CD4-positive, alpha-beta T cell (primary cell): ENCODE results near the gene GOLGA1. TPM values are rescaled to one million over a fixed set of nuclear protein-coding genes. Genes with fewer than 3 reads are reported as not detected.
"Not testable (repeated sequence)": the region's sequence is repeated elsewhere in the genome, so short reads cannot be mapped to it uniquely, and the experiment has no call there.

Experiments used
- ATAC-seq: fragments of 200-7000 bp; cut with Tn5 transposase; one replicate; pipeline ENCODE4 v1.10.0; 2022; ENCODE audit warnings: mild to moderate bottlenecking; ENCODE audit not compliant: poor library complexity
- CTCF ChIA-PET: fragments of 350-600 bp; sonication (Branson Sonifier 250); formaldehyde crosslinking; loops from one replicate; lab custom pipeline; 2021; ENCODE audit warnings: antibody characterized with exemption, inconsistent platforms; lab: Charles Lee
- POLR2A ChIA-PET: fragments of 350-600 bp; sonication (Branson Sonifier 250); formaldehyde crosslinking; loops from one replicate; lab custom pipeline; 2021; ENCODE audit warnings: antibody characterized with exemption, inconsistent platforms; lab: Charles Lee
- DNase-seq, 14 experiments: peaks; one replicate each; pipeline ENCODE4 v3.0.0-alpha.2; 2013 to 2020; ENCODE audit warnings: mixed read lengths in 2 of 14
- H3K27ac ChIP-seq, 2 donors: one replicate each; pipeline versions ENCODE4 v1.5.1 to v1.7.0; 2013; ENCODE audit warnings: low read length in 2 of 2, low read depth in 1 of 2, mild to moderate bottlenecking in 1 of 2
- H3K27me3 ChIP-seq, 2 experiments: 1 replicate in 1 of 2; 2 replicates in 1 of 2; pipeline versions ENCODE4 v1.6.1 to v1.7.0; 2013; ENCODE audit warnings: low read length in 2 of 2, control low read depth in 1 of 2, mild to moderate bottlenecking in 1 of 2, moderate library complexity in 1 of 2; ENCODE audit not compliant: insufficient read depth in 2 of 2, control insufficient read depth in 1 of 2
- H3K36me3 ChIP-seq: one replicate; pipeline ENCODE4 v1.6.1; 2013; ENCODE audit warnings: low read length, control low read depth; ENCODE audit not compliant: insufficient read depth
- H3K4me1 ChIP-seq: one replicate; pipeline ENCODE4 v1.6.1; 2013; ENCODE audit warnings: low read length, control low read depth; ENCODE audit not compliant: insufficient read depth
- H3K4me3 ChIP-seq: one replicate; pipeline ENCODE4 v1.5.1; 2013; ENCODE audit warnings: mild to moderate bottlenecking, low read length, moderate library complexity
- H3K9me3 ChIP-seq, 2 experiments: 1 replicate in 1 of 2; 2 replicates in 1 of 2; pipeline versions ENCODE4 v1.6.1 to v1.7.0; 2013; ENCODE audit warnings: low read length in 2 of 2, mild to moderate bottlenecking in 2 of 2, control low read depth in 1 of 2, moderate library complexity in 1 of 2; ENCODE audit not compliant: control insufficient read depth in 1 of 2, insufficient read depth in 1 of 2
- H3K27ac Mint-ChIP-seq: one replicate; pipeline ENCODE4 v1.8.0; 2020; ENCODE audit warnings: mixed read lengths
- H3K27me3 Mint-ChIP-seq: one replicate; pipeline ENCODE4 v1.8.0; 2021; ENCODE audit warnings: mixed read lengths
- H3K36me3 Mint-ChIP-seq: one replicate; pipeline ENCODE4 v1.8.0; 2021; ENCODE audit warnings: low read depth, mixed read lengths
- H3K4me1 Mint-ChIP-seq: one replicate; pipeline ENCODE4 v1.8.0; 2021; ENCODE audit warnings: low read depth, mixed read lengths
- H3K4me3 Mint-ChIP-seq: one replicate; pipeline ENCODE4 v1.8.0; 2020; ENCODE audit warnings: mild to moderate bottlenecking, mixed read lengths
- H3K9me3 Mint-ChIP-seq: one replicate; pipeline ENCODE4 v1.8.0; 2020; ENCODE audit warnings: mixed read lengths
- intact Hi-C, 2 experiments: fragments of 100-400 bp; cut with DNase I in 1 of 2; cut with micrococcal nuclease in 1 of 2; formaldehyde crosslinking; loops; one replicate each; pipeline versions ENCODE4 v1.15.1 to v1.9.0; 2023 to 2025; cut with DNase I, micrococcal nuclease
- total RNA-seq, 174 experiments: library from RNA in 2 of 174; stranded (reverse) in 2 of 174; gene quantifications; one replicate each; pipeline ENCODE4 v1.2.3 and lab custom pipeline; 2021 to 2026
- TF ChIP-seq, protein P1 (sequence below): fragments of 200-600 bp; IDR thresholded peaks from one replicate; pipeline ENCODE4 v1.8.0; 2022; ENCODE audit warnings: antibody characterized with exemption, mild to moderate bottlenecking

Gene GOLGA1
- total RNA-seq, 2 experiments from 2014 or later, result 12.9 to 22.2 TPM

- Histone ChIP-seq H3K36me3 (peaks cover 4% of the 10 kb centered on the region), H3K27ac (no peak overlapping the region), H3K4me3 (peak overlapping the region; percentile 40), H3K27me3 (peaks cover 0 to 5% of the 10 kb centered on the region in 2 experiments), H3K4me1 (peaks cover 19% of the 10 kb centered on the region), H3K9me3 (no peaks in the 10 kb centered on the region)
- Mint-ChIP-seq H3K27me3 (peaks cover 15% of the 10 kb centered on the region), H3K9me3 (no peaks in the 10 kb centered on the region), H3K4me3 (no peak overlapping the region), H3K4me1 (peaks cover 15% of the 10 kb centered on the region), H3K27ac (no peak overlapping the region), H3K36me3 (peaks cover 1% of the 10 kb centered on the region)
- intact Hi-C loops, result loop anchor here (2.0 to 5.0 kb wide), 3 partner anchors 139 to 520 kb away; no protein-coding TSS in a partner anchor
- ChIA-PET POLR2A (interaction anchor here (2.0 to 3.7 kb wide), 2 partner anchors 10 to 81 kb away, joined by 9 to 20 read pairs; partner anchors contain the start of genes ARPC5L, NR6A1 and RPL35), CTCF (interaction anchor here (1.1 to 5.4 kb wide), 12 partner anchors 10 to 141 kb away, joined by 3 to 106 read pairs (median 6); partner anchors contain the start of genes ARPC5L, NR6A1, OLFML2A and RPL35)
- DNase-seq (peak in 1 of 14 experiments; percentile 29), ATAC-seq (no peak)
- TF ChIP-seq, protein P1, sequence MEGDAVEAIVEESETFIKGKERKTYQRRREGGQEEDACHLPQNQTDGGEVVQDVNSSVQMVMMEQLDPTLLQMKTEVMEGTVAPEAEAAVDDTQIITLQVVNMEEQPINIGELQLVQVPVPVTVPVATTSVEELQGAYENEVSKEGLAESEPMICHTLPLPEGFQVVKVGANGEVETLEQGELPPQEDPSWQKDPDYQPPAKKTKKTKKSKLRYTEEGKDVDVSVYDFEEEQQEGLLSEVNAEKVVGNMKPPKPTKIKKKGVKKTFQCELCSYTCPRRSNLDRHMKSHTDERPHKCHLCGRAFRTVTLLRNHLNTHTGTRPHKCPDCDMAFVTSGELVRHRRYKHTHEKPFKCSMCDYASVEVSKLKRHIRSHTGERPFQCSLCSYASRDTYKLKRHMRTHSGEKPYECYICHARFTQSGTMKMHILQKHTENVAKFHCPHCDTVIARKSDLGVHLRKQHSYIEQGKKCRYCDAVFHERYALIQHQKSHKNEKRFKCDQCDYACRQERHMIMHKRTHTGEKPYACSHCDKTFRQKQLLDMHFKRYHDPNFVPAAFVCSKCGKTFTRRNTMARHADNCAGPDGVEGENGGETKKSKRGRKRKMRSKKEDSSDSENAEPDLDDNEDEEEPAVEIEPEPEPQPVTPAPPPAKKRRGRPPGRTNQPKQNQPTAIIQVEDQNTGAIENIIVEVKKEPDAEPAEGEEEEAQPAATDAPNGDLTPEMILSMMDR, result no peak
Measured at GRCh38 chr9:124852121-124852828, 88.6 kb downstream of the GOLGA1 start.

- TF ChIP-seq, protein P1, result no peak
- H3K27me3 Mint-ChIP-seq, result peaks cover 22% of the 10 kb centered on the region
- Histone ChIP-seq H3K9me3 (no peaks in the 10 kb centered on the region), H3K4me3 (no peak overlapping the region), H3K27ac (no peak overlapping the region), H3K4me1 (peaks cover 19% of the 10 kb centered on the region), H3K36me3 (no peaks in the 10 kb centered on the region), H3K27me3 (peaks cover 0 to 5% of the 10 kb centered on the region in 2 experiments)
- ChIA-PET CTCF (interaction anchor here (0.8 kb wide), 1 partner anchor 790 kb away, joined by 3 read pairs; no protein-coding TSS in a partner anchor), POLR2A (interaction anchor here (1.0 kb wide), 1 partner anchor 392 kb away, joined by 3 read pairs; no protein-coding TSS in a partner anchor)
- intact Hi-C loops, result loop anchor here (5.0 kb wide), 2 partner anchors 232 to 522 kb away; no protein-coding TSS in a partner anchor
- H3K4me1 Mint-ChIP-seq, result peaks cover 12% of the 10 kb centered on the region
- ATAC-seq (no peak), DNase-seq (no peak)
- H3K9me3 Mint-ChIP-seq, result no peaks in the 10 kb centered on the region
- no peaks in the 10 kb centered on the region for H3K36me3 Mint-ChIP-seq
- no peak overlapping the region for H3K4me3 Mint-ChIP-seq
- H3K27ac Mint-ChIP-seq, result no peak overlapping the region
Measured at GRCh38 chr9:124849801-124850200, 91.1 kb downstream of the GOLGA1 start.

- Mint-ChIP-seq H3K36me3 (no peaks in the 10 kb centered on the region), H3K4me1 (no peaks in the 10 kb centered on the region), H3K9me3 (no peaks in the 10 kb centered on the region), H3K27ac (no peak overlapping the region), H3K27me3 (peaks cover 18% of the 10 kb centered on the region), H3K4me3 (no peak overlapping the region)
- H3K27me3 ChIP-seq, result peaks cover 0 to 5% of the 10 kb centered on the region in 2 experiments
- TF ChIP-seq, protein P1, result no peak
- ChIA-PET POLR2A (no interaction called here), CTCF (no interaction called here)
- ATAC-seq (no peak), DNase-seq (no peak)
- intact Hi-C loops, result no loop called here
- no peak overlapping the region for H3K4me3 ChIP-seq
- H3K27ac ChIP-seq, result no peak overlapping the region
- no peaks in the 10 kb centered on the region for H3K9me3 ChIP-seq
- H3K36me3 ChIP-seq, result no peaks in the 10 kb centered on the region
- H3K4me1 ChIP-seq, result peaks cover under 1% of the 10 kb centered on the region
Measured at GRCh38 chr9:124846969-124847368, 93.9 kb downstream of the GOLGA1 start.

DNA sequence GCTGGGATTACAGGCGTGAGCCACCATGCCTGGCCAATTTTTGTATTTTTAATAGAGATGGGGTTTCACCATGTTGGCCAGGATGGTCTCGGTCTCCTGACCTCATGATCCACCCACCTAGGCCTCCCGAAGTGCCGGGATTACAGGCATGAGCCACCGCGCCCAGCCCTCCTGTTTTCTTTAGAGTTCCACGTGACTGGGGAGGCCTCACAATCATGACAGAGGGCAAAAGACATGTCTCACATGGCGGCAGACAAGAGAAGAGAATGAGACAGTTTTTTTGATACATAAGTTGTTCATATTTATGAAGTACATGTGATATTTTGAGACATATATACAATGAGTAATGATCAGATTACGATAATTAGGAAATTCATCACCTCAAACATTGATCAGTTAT is 94.4 kb downstream of the GOLGA1 start:
- H3K27ac Mint-ChIP-seq, H3K9me3 ChIP-seq, H3K36me3 Mint-ChIP-seq, H3K4me3 Mint-ChIP-seq, intact Hi-C loops, DNase-seq, H3K4me3 ChIP-seq, H3K27ac ChIP-seq, H3K27me3 ChIP-seq, H3K9me3 Mint-ChIP-seq, H3K4me1 ChIP-seq, H3K4me1 Mint-ChIP-seq, POLR2A ChIA-PET, H3K36me3 ChIP-seq, ATAC-seq: not testable (repeated sequence)
- peaks cover 18% of the 10 kb centered on the region for H3K27me3 Mint-ChIP-seq
- CTCF ChIA-PET, result interaction anchor here (0.7 kb wide), 1 partner anchor 516 kb away, joined by 4 read pairs; no protein-coding TSS in a partner anchor
